C4-2B (cell line): ENCODE results near the gene NLRC5.

Source experiments
- ZFX ChIP-seq: fragments of 450-650 bp; IDR thresholded peaks from 2 replicates; pipeline ENCODE4 v1.6.1; 2017
- TF ChIP-seq, protein P1 (sequence below): fragments of 450-650 bp; conservative IDR thresholded peaks from 2 replicates; pipeline ENCODE4 v1.5.1; 2017; ENCODE audit warnings: mild to moderate bottlenecking

DNA sequence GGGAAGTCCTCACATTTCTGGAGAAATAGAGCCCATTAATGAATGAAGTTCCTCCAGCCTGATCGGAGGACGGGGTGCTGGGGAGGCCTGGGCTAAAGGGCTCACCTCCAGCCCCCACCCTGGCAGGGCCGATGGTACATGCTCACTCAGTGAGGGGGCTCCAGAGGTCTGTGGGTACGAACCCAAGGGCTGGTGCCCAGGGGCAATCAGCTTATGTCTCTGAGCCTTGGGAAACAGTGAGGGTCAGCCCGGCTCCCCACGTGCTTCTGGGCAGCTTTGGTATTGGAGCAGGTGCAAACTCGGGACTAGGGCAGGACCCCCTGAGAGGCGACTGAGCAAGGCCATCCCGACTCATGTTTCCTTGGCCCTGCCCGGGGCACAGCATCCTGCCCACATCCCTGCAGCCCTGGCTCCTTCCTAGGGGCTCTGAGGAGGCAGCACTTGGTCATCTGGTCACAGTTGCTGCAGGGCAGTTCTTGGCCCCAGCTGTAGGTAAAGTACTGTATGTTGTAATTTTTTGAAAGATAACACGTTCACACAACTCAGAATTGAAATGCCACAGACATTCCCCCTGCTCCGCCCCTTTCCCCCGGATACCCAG, 28.6 kb upstream of the NLRC5 start:
- TF ChIP-seq, protein P1, sequence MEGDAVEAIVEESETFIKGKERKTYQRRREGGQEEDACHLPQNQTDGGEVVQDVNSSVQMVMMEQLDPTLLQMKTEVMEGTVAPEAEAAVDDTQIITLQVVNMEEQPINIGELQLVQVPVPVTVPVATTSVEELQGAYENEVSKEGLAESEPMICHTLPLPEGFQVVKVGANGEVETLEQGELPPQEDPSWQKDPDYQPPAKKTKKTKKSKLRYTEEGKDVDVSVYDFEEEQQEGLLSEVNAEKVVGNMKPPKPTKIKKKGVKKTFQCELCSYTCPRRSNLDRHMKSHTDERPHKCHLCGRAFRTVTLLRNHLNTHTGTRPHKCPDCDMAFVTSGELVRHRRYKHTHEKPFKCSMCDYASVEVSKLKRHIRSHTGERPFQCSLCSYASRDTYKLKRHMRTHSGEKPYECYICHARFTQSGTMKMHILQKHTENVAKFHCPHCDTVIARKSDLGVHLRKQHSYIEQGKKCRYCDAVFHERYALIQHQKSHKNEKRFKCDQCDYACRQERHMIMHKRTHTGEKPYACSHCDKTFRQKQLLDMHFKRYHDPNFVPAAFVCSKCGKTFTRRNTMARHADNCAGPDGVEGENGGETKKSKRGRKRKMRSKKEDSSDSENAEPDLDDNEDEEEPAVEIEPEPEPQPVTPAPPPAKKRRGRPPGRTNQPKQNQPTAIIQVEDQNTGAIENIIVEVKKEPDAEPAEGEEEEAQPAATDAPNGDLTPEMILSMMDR, result no peak
- TF ChIP-seq ZFX, result no peak
